Naive thymus-derived CD4-positive, alpha-beta T cell (primary cell): ENCODE data around the gene ST6GALNAC4. TPM values are rescaled to one million over a fixed set of nuclear protein-coding genes. Genes with fewer than 3 reads are reported as not detected.

Experiments used
- ATAC-seq: fragments of 150-1000 bp; cut with Tn5 transposase; 2 replicates; pipeline ENCODE4 v1.10.0; 2021; ENCODE audit warnings: mild to moderate bottlenecking, moderate library complexity
- CTCF ChIA-PET: fragments of 350-600 bp; sonication (Branson Sonifier 250); formaldehyde crosslinking; loops from one replicate; lab custom pipeline; 2021; ENCODE audit warnings: antibody characterized with exemption; lab: Charles Lee
- POLR2A ChIA-PET: fragments of 350-600 bp; sonication (Branson Sonifier 250); formaldehyde crosslinking; loops from one replicate; lab custom pipeline; 2021; ENCODE audit warnings: antibody characterized with exemption, inconsistent platforms; lab: Charles Lee
- DNase-seq, 9 donors: peaks; one replicate each; pipeline versions ENCODE4 v3.0.0 to v3.0.0-alpha.2; 2020 to 2022; ENCODE audit warnings: mixed read lengths in 1 of 9
- H3K27ac ChIP-seq: one replicate; pipeline ENCODE4 v1.7.0; 2013; ENCODE audit warnings: mild to moderate bottlenecking, low read depth, low read length, moderate library complexity
- H3K27me3 ChIP-seq, 2 donors: one replicate each; pipeline ENCODE4 v1.7.0; 2013; ENCODE audit warnings: low read length in 2 of 2, mild to moderate bottlenecking in 2 of 2, moderate library complexity in 2 of 2; ENCODE audit not compliant: control insufficient read depth in 2 of 2, insufficient read depth in 2 of 2
- H3K36me3 ChIP-seq, 3 experiments: 1 replicate in 2 of 3; 2 replicates in 1 of 3; pipeline ENCODE4 v1.7.0; 2013; ENCODE audit warnings: low read length in 3 of 3, mild to moderate bottlenecking in 3 of 3, moderate library complexity in 1 of 3; ENCODE audit not compliant: insufficient read depth in 3 of 3, control insufficient read depth in 2 of 3
- H3K4me1 ChIP-seq, 2 donors: one replicate each; pipeline ENCODE4 v1.7.0; 2013; ENCODE audit warnings: low read length in 2 of 2, mild to moderate bottlenecking in 2 of 2, moderate library complexity in 1 of 2; ENCODE audit not compliant: control insufficient read depth in 2 of 2, insufficient read depth in 2 of 2
- H3K4me3 ChIP-seq: 2 replicates; pipeline ENCODE4 v1.7.0; 2013; ENCODE audit warnings: mild to moderate bottlenecking, low read length
- H3K9me3 ChIP-seq, 3 experiments: 1 replicate in 2 of 3; 2 replicates in 1 of 3; pipeline ENCODE4 v1.7.0; 2013; ENCODE audit warnings: low read length in 3 of 3; ENCODE audit not compliant: control insufficient read depth in 2 of 3
- H3K27ac Mint-ChIP-seq, 9 donors: one replicate each; pipeline ENCODE4 v1.8.0; 2020 to 2022; ENCODE audit warnings: mixed read lengths in 9 of 9, mild to moderate bottlenecking in 8 of 9, moderate library complexity in 5 of 9, inconsistent platforms in 2 of 9
- H3K27me3 Mint-ChIP-seq, 5 donors: one replicate each; pipeline ENCODE4 v1.8.0; 2021 to 2022; ENCODE audit warnings: mixed read lengths in 5 of 5, mild to moderate bottlenecking in 1 of 5
- H3K36me3 Mint-ChIP-seq, 5 donors: one replicate each; pipeline ENCODE4 v1.8.0; 2020 to 2022; ENCODE audit warnings: mixed read lengths in 5 of 5, mild to moderate bottlenecking in 3 of 5, inconsistent platforms in 1 of 5
- H3K4me1 Mint-ChIP-seq, 7 donors: one replicate each; pipeline ENCODE4 v1.8.0; 2020 to 2022; ENCODE audit warnings: mixed read lengths in 7 of 7, mild to moderate bottlenecking in 3 of 7, inconsistent platforms in 1 of 7
- H3K4me3 Mint-ChIP-seq, 10 donors: one replicate each; pipeline ENCODE4 v1.8.0; 2020 to 2022; ENCODE audit warnings: mild to moderate bottlenecking in 10 of 10, mixed read lengths in 10 of 10, moderate library complexity in 6 of 10, inconsistent platforms in 2 of 10
- H3K9me3 Mint-ChIP-seq, 11 donors: one replicate each; pipeline ENCODE4 v1.8.0; 2020 to 2022; ENCODE audit warnings: mixed read lengths in 11 of 11, mild to moderate bottlenecking in 4 of 11, inconsistent platforms in 1 of 11, moderate library complexity in 1 of 11
- intact Hi-C, 2 donors: fragments of 100-400 bp; cut with micrococcal nuclease; formaldehyde crosslinking; loops; one replicate each; pipeline ENCODE4 v1.15.1; 2023
- polyA plus RNA-seq, 2 donors: library from polyadenylated mRNA; unstranded; fragments of 300-500 nt; fragmentation: Illumina TruSeq; gene quantifications; one replicate each; pipeline ENCODE4 v1.2.3, GENCODE V29; 2021
- total RNA-seq, 6 experiments: library from RNA in 5 of 6; stranded (reverse) in 5 of 6; gene quantifications; 1 replicate in 5 of 6; 2 replicates in 1 of 6; pipeline ENCODE4 v1.2.3 and lab custom pipeline; 2021 to 2026

ST6GALNAC4 gene
- total and polyA plus RNA-seq, 7 experiments from 2014 or later: 20.0 to 51.0 (median 31.2) TPM

DNA sequence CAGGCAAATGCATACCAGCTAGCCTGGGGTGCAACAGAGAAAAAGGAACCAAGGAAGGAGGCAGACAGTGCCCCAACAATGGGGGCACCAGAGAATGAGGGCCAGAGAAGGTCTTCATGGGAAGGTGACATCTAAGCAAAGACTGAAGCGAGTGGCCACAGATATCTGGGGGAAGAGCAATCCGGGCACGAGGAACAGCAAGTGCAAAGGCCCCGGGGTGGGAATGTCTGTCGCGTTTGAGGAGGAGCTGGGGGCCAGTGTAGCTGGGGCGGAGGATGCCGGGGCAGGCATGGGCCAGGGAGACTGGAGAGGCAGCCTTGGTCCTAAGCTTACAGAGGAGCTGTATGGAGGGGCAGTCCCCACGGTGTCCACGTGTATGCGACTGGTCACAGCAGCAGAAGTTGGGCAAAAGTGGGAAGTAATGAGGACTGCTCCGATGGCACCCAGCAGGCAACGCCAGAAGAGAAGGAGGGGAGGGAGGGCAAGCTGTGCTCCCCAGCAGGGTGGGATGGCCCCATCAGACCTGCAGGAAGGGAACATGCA is 44.8 kb upstream of the ST6GALNAC4 start:
- Histone ChIP-seq H3K4me3 (no peak overlapping the region), H3K27ac (peak overlapping the region; percentile 84), H3K36me3 (peaks cover 0 to 43% (median 9%) of the 10 kb centered on the region in 3 experiments), H3K9me3 (no peaks in the 10 kb centered on the region), H3K27me3 (no peaks in the 10 kb centered on the region), H3K4me1 (peaks cover 76 to 98% of the 10 kb centered on the region in 2 donors)
- POLR2A ChIA-PET: interaction anchor here (0.6 to 61.3 kb wide), 4 partner anchors 6 to 105 kb away, joined by 3 to 1719 read pairs (median 1615); partner anchors contain the start of genes DPM2, EEIG1 and NAIF1
- peaks cover 66 to 100% (median 91%) of the 10 kb centered on the region in 7 donors for H3K4me1 Mint-ChIP-seq
- peak overlapping the region; percentile 48 to 99 (median 94) for H3K4me3 Mint-ChIP-seq
- CTCF ChIA-PET: interaction anchor here (1.4 to 13.2 kb wide), 6 partner anchors 9 to 110 kb away, joined by 3 to 253 read pairs (median 6); no protein-coding TSS in a partner anchor
- peak overlapping the region; percentile 81 to 99 (median 96) for H3K27ac Mint-ChIP-seq
- peaks cover 0 to 3% (median 0%) of the 10 kb centered on the region in 11 donors for H3K9me3 Mint-ChIP-seq
- intact Hi-C loops: no loop called here
- no peaks in the 10 kb centered on the region for H3K27me3 Mint-ChIP-seq
- peaks cover 4 to 49% (median 29%) of the 10 kb centered on the region in 5 donors for H3K36me3 Mint-ChIP-seq
- ATAC-seq (no peak), DNase-seq (no peak)

DNA sequence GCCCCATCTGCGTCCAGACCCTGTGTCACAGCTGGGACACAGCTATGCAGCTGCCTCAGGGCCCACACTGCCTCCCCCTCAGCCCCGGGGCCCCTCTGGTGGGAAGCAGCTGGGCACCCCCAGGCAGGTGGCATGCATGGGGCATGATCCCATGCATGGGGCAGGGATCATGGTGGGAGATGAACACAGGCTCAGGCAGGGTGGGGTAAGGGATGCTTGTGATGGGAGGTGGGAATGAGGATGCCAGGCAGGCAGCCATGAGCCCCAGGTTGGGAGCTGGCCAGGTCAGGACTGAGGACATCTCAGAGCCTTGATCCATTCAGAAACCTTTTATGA is 44.3 kb upstream of the ST6GALNAC4 start:
- no peak overlapping the region for H3K4me3 ChIP-seq
- intact Hi-C loops: no loop called here
- no peaks in the 10 kb centered on the region for H3K27me3 ChIP-seq
- peaks cover 0 to 43% (median 9%) of the 10 kb centered on the region in 3 experiments for H3K36me3 ChIP-seq
- Mint-ChIP-seq H3K27ac (peak overlapping the region; percentile 81 to 99 (median 96)), H3K4me1 (peaks cover 68 to 97% (median 90%) of the 10 kb centered on the region in 7 donors), H3K4me3 (peak overlapping the region; percentile 48 to 98 (median 92)), H3K36me3 (peaks cover 4 to 49% (median 29%) of the 10 kb centered on the region in 5 donors), H3K27me3 (no peaks in the 10 kb centered on the region), H3K9me3 (peaks cover 0 to 3% (median 0%) of the 10 kb centered on the region in 11 donors)
- no peak for ATAC-seq
- CTCF ChIA-PET: interaction anchor here (1.0 to 13.2 kb wide), 7 partner anchors 9 to 111 kb away, joined by 3 to 253 read pairs (median 5); no protein-coding TSS in a partner anchor
- H3K27ac ChIP-seq: peak overlapping the region; percentile 84
- H3K9me3 ChIP-seq: no peaks in the 10 kb centered on the region
- POLR2A ChIA-PET: interaction anchor here (33.9 to 61.3 kb wide), 3 partner anchors 6 to 65 kb away, joined by 1511 to 1719 read pairs (median 1719); partner anchors contain the start of genes DPM2 and EEIG1
- DNase-seq: no peak
- H3K4me1 ChIP-seq: peaks cover 78 to 94% of the 10 kb centered on the region in 2 donors

DNA sequence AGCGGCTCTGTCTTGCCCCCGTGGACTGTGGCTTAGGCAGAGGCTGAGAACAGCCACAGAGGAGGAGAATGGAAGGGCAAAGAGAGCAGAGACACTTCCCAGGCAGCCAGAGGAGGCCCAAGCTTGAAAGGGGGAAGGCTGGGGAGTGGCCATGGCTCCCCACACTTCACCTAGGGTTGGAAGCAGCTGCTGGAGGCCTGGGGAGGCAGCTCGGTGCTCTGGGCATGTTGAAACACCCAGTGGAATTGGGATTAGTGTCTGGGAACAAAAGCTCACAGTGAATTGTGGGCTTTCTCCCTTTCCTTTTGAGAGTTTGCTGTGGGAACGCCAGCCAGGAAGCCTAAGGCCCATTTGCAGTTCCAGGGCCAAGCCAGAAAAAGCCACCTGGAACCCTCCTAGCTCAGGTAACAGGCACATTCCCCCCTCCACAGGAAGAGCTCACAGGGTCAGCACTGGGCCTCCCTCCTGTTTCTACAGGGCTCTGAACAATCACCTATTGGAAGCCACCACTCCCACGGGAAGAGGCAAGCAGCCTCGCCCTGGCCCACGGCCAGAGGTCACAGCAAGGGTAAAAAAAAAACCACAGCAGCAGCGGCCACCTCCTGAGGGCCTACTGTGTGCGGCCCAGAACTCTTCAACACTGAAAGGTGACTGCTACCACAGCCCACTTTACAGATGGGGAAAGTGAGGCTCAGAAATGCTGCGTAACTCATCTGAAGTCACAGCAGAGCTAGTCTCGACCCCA is 43.7 kb upstream of the ST6GALNAC4 start:
- no peaks in the 10 kb centered on the region for H3K27me3 ChIP-seq
- Mint-ChIP-seq H3K36me3 (peaks cover 4 to 51% (median 30%) of the 10 kb centered on the region in 5 donors), H3K27ac (peak overlapping the region; percentile 15 to 98 (median 93)), H3K4me3 (peak overlapping the region; percentile 27 to 98 (median 90)), H3K27me3 (no peaks in the 10 kb centered on the region), H3K9me3 (peaks cover 0 to 3% (median 0%) of the 10 kb centered on the region in 11 donors), H3K4me1 (peaks cover 67 to 97% (median 92%) of the 10 kb centered on the region in 7 donors)
- H3K9me3 ChIP-seq: no peaks in the 10 kb centered on the region
- no peak for ATAC-seq
- H3K4me3 ChIP-seq: peak overlapping the region; percentile 5
- no peak for DNase-seq
- intact Hi-C loops: no loop called here
- H3K36me3 ChIP-seq: peaks cover 0 to 43% (median 13%) of the 10 kb centered on the region in 3 experiments
- CTCF ChIA-PET: interaction anchor here (1.0 to 13.2 kb wide), 6 partner anchors 10 to 112 kb away, joined by 3 to 253 read pairs (median 6); no protein-coding TSS in a partner anchor
- peaks cover 81 to 94% of the 10 kb centered on the region in 2 donors for H3K4me1 ChIP-seq
- peak overlapping the region; percentile 84 for H3K27ac ChIP-seq
- POLR2A ChIA-PET: interaction anchor here (33.9 to 61.3 kb wide), 3 partner anchors 7 to 66 kb away, joined by 1511 to 1719 read pairs (median 1719); partner anchors contain the start of genes DPM2 and EEIG1

DNA sequence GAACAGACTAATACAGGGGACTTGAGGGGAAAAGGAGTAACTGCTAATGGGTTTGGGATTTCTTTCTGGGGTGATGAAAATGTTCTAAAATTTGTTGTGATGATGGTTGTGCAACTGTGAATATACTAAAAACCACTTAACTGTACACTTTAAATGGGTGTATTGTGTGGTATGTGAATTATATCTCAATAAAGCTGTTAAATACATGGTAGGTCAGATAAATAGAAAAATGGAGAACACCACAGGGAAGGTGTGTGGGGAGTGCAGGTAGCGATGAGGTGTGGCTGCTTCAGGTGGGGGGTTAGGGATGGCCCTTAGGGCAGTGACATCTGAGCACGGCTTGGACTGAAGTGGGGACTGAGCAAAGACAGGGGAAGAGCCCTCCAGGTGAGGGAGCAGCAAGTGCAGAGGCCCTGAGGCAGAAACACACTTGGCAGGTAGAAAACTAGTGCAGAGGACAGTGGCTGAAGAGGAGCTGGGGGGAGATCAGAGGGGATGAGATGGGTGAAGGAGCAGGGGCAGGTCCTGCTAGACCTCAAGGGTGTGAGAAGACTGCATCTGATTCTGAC is 43.1 kb upstream of the ST6GALNAC4 start:
- CTCF ChIA-PET: interaction anchor here (0.5 to 13.2 kb wide), 4 partner anchors 43 to 544 kb away, joined by 3 to 253 read pairs (median 4); no protein-coding TSS in a partner anchor
- peaks cover 0 to 43% (median 13%) of the 10 kb centered on the region in 3 experiments for H3K36me3 ChIP-seq
- Mint-ChIP-seq H3K27ac (peak overlapping the region; percentile 15 to 98 (median 93)), H3K36me3 (peaks cover 4 to 49% (median 31%) of the 10 kb centered on the region in 5 donors), H3K4me3 (peak overlapping the region; percentile 27 to 98 (median 90)), H3K27me3 (no peaks in the 10 kb centered on the region), H3K9me3 (peaks cover 0 to 3% (median 0%) of the 10 kb centered on the region in 11 donors), H3K4me1 (peaks cover 66 to 97% (median 92%) of the 10 kb centered on the region in 7 donors)
- intact Hi-C loops: loop anchor here (1.0 to 5.0 kb wide), 2 partner anchors 7 to 132 kb away; no protein-coding TSS in a partner anchor
- H3K4me1 ChIP-seq: peaks cover 83 to 94% of the 10 kb centered on the region in 2 donors
- peak overlapping the region; percentile 5 for H3K4me3 ChIP-seq
- no peaks in the 10 kb centered on the region for H3K9me3 ChIP-seq
- no peak for ATAC-seq
- no peak for DNase-seq
- H3K27me3 ChIP-seq: no peaks in the 10 kb centered on the region
- POLR2A ChIA-PET: interaction anchor here (33.9 to 61.3 kb wide), 3 partner anchors 7 to 66 kb away, joined by 1511 to 1719 read pairs (median 1719); partner anchors contain the start of genes DPM2 and EEIG1
- H3K27ac ChIP-seq: peak overlapping the region; percentile 84

DNA sequence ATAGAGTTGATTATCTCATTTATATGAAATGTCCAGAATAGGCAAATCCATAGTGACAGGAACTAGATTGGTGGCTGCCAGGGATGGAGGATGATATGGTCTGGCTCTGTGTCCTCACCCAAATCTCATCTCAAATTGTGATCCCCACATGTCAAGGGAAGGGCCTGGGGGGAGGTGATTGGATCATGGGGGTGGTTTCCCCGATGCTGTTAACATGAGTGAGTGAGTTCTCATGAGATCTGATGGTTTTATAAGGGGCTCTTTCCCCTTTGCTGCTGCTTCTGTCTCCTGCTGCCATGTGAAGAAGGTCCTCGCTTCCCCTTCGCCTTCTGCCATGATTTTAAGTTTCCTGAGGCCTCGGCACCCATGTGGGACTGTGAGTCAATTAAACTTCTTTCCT is 42.6 kb upstream of the ST6GALNAC4 start:
- DNase-seq: peak in 1 of 9 donors; percentile 63
- peaks cover 0 to 3% (median 0%) of the 10 kb centered on the region in 11 donors for H3K9me3 Mint-ChIP-seq
- intact Hi-C loops: loop anchor here (1.0 to 5.0 kb wide), 2 partner anchors 8 to 133 kb away; no protein-coding TSS in a partner anchor
- Histone ChIP-seq H3K9me3 (no peaks in the 10 kb centered on the region), H3K27me3 (no peaks in the 10 kb centered on the region), H3K4me1 (peaks cover 86 to 94% of the 10 kb centered on the region in 2 donors), H3K36me3 (peaks cover 0 to 46% (median 13%) of the 10 kb centered on the region in 3 experiments), H3K27ac (peak overlapping the region; percentile 84), H3K4me3 (no peak overlapping the region)
- H3K27ac Mint-ChIP-seq: peak overlapping the region; percentile 15 to 98 (median 93)
- H3K4me3 Mint-ChIP-seq: peak overlapping the region; percentile 27 to 98 (median 90)
- H3K27me3 Mint-ChIP-seq: no peaks in the 10 kb centered on the region
- H3K36me3 Mint-ChIP-seq: peaks cover 4 to 49% (median 30%) of the 10 kb centered on the region in 5 donors
- POLR2A ChIA-PET: interaction anchor here (1.4 to 61.3 kb wide), 4 partner anchors 8 to 67 kb away, joined by 4 to 1719 read pairs (median 1615); partner anchors contain the start of genes DPM2 and EEIG1
- CTCF ChIA-PET: interaction anchor here (0.5 to 13.2 kb wide), 2 partner anchors 72 to 544 kb away, joined by 4 to 253 read pairs; no protein-coding TSS in a partner anchor
- H3K4me1 Mint-ChIP-seq: peaks cover 70 to 97% (median 93%) of the 10 kb centered on the region in 7 donors
- ATAC-seq: no peak
